Placental epithelial cell (primary cell): ENCODE measurements around the gene ADAM23. TPM values are rescaled to one million over a fixed set of nuclear protein-coding genes. Genes with fewer than 3 reads are reported as not detected.

Source experiments
- total RNA-seq: library from RNA; depleted of rRNA; stranded (reverse); fragments of >200 nt; gene quantifications from 2 replicates; pipeline ENCODE4 v1.2.3, GENCODE V29; 2012

Gene ADAM23, protein sequence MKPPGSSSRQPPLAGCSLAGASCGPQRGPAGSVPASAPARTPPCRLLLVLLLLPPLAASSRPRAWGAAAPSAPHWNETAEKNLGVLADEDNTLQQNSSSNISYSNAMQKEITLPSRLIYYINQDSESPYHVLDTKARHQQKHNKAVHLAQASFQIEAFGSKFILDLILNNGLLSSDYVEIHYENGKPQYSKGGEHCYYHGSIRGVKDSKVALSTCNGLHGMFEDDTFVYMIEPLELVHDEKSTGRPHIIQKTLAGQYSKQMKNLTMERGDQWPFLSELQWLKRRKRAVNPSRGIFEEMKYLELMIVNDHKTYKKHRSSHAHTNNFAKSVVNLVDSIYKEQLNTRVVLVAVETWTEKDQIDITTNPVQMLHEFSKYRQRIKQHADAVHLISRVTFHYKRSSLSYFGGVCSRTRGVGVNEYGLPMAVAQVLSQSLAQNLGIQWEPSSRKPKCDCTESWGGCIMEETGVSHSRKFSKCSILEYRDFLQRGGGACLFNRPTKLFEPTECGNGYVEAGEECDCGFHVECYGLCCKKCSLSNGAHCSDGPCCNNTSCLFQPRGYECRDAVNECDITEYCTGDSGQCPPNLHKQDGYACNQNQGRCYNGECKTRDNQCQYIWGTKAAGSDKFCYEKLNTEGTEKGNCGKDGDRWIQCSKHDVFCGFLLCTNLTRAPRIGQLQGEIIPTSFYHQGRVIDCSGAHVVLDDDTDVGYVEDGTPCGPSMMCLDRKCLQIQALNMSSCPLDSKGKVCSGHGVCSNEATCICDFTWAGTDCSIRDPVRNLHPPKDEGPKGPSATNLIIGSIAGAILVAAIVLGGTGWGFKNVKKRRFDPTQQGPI
- total RNA-seq, result under 0.01 TPM in 1 of 2 replicates, not detected in the other

DNA sequence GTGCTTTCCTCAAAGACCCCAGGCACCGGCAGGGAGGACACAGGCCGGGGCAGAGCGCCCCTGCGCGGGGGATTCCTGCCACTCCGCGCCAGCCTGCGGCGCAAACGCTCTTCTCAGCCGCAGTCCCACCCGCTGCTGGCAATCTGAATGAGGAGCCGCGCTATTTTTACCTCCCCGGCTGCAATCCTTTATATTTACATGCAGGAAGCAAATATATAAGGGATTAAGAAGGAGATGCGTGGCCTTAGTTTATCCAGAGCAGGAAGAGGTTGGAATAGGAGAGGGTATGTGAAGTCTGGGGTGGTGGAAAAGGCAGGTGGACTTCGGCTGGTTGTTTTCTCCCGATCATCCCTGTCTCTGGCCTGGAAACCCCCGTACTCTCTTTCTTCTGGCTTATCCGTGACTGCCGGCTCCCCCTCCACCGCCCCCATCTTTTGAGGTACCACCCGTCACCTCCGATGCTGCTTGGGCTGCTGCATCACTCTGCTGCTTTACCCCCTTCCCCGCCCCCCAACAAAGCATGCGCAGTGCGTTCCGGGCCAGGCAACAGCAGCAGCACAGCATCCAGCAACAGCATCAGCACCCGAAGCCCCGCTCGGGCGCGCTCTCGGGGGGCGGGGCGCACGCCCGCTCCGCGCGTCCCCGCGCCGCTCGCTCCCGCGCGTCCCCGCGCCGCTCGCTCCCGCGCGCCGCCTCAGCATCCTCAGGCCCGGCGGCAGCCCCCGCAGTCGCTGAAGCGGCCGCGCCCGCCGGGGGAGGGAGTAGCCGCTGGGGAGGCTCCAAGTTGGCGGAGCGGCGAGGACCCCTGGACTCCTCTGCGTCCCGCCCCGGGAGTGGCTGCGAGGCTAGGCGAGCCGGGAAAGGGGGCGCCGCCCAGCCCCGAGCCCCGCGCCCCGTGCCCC is at the start of gene ADAM23:
Gene ADAM23 (plus strand): TSS at position 700 of the 902 bp plus-strand sequence. CDS start 335 bp downstream, outside the sequence.

GRCh38 chr2:206642075-206643025 is 199.0 kb downstream of the ADAM23 start, which contains the start of gene FAM237A:
FAM237A (plus strand) TSS chr2:206642487; CDS start chr2:206644237, 1,750 bp downstream.

Other genes starting within 250 kb of the ADAM23 start
- 6.5 and 7.5 TPM in 2 replicates for gene ZDBF2, start 168.9 kb upstream of the ADAM23 start, total RNA-seq
- not detected in 2 replicates for gene FAM237A, start 199.0 kb downstream of the ADAM23 start, total RNA-seq